ENCODE measurements around the gene NEK6. TPM values are rescaled to one million over a fixed set of nuclear protein-coding genes. Genes with fewer than 3 reads are reported as not detected.

The NEK6 gene
- total RNA-seq, 6 experiments from 2014 or later: 61.6 to 128 (median 67.5) TPM

DNA sequence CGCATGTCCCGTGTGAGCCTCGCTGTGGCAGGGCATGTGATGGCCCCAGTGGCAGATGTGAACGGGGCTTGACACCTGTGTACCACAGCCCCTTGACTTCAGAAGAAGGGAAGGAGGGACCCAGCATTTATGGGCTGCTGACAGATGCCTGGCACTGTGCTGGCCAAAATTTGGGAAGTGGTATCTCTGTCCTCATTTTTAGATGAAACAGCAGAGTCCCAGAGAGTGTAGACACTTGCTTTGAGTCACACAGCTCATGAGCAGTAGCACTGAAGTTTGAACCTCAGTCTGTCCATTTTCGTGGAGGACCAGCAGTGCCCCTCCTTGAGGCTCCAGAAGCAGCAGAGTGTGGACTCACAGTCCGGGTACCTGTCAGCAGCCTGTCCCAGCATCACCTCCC lies 16.5 kb downstream of the NEK6 start:
- DNase-seq: no peak
- no peak overlapping the region for H3K27ac ChIP-seq
- TF ChIP-seq POLR2A (IDR thresholded peaks at IDR 0.05): no peak
- TF ChIP-seq, protein P1, sequence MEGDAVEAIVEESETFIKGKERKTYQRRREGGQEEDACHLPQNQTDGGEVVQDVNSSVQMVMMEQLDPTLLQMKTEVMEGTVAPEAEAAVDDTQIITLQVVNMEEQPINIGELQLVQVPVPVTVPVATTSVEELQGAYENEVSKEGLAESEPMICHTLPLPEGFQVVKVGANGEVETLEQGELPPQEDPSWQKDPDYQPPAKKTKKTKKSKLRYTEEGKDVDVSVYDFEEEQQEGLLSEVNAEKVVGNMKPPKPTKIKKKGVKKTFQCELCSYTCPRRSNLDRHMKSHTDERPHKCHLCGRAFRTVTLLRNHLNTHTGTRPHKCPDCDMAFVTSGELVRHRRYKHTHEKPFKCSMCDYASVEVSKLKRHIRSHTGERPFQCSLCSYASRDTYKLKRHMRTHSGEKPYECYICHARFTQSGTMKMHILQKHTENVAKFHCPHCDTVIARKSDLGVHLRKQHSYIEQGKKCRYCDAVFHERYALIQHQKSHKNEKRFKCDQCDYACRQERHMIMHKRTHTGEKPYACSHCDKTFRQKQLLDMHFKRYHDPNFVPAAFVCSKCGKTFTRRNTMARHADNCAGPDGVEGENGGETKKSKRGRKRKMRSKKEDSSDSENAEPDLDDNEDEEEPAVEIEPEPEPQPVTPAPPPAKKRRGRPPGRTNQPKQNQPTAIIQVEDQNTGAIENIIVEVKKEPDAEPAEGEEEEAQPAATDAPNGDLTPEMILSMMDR (IDR thresholded peaks at IDR 0.05): no peak
- ATAC-seq: no peak
- H3K4me3 ChIP-seq: no peak overlapping the region
- H3K36me3 ChIP-seq: no peaks in the 10 kb centered on the region
- 60% methylated on average over 1 of the region's 6 CpGs for WGBS (ENCODE audit: insufficient coverage, low coverage, low lambda C conversion rate, missing lambda C conversion rate)
- intact Hi-C loops (cut with DNase I): loop anchor here (10.0 kb wide), 1 partner anchor 49 kb away; no protein-coding TSS in a partner anchor
- H3K9me3 ChIP-seq: no peaks in the 10 kb centered on the region
- peaks cover 0 to 48% (median 20%) of the 10 kb centered on the region in 4 donors for H3K4me1 ChIP-seq
- no peaks in the 10 kb centered on the region for H3K27me3 ChIP-seq

GRCh38 chr9:124274738-124275137 lies 17.0 kb downstream of the NEK6 start:
- Histone ChIP-seq H3K27ac (no peak overlapping the region), H3K9me3 (no peaks in the 10 kb centered on the region), H3K4me3 (no peak overlapping the region), H3K4me1 (peaks cover 0 to 48% (median 21%) of the 10 kb centered on the region in 4 donors), H3K36me3 (no peaks in the 10 kb centered on the region), H3K27me3 (no peaks in the 10 kb centered on the region)
- WGBS (ENCODE audit: insufficient coverage, low coverage, low lambda C conversion rate, missing lambda C conversion rate): 92% methylated on average over 2 of the region's 7 CpGs
- TF ChIP-seq, protein P1 (IDR thresholded peaks at IDR 0.05): no peak
- no peak for TF ChIP-seq POLR2A (IDR thresholded peaks at IDR 0.05)
- DNase-seq (no peak), ATAC-seq (no peak)
- intact Hi-C loops (cut with DNase I): loop anchor here (10.0 kb wide), 1 partner anchor 50 kb away; no protein-coding TSS in a partner anchor

DNA sequence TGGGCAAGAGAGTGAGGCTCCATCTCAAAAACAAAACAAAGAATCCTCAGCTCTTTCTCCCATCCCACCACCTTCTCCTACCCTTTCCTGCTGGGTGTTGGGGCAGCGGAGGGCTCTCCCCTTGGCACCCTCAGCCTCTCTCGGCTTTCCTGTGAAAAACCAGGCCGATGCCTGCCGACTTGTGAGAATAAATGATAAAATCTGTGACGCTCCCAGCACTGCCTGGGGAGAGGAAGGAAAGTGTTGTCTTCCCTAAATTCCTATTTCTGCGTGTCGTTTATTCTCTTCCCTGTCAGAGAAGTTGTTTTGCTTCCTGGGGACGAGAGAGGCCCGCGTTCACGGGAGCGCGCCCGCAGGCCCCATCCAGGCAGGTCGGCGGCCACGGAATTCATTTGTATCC lies 19.7 kb downstream of the NEK6 start:
- H3K27me3 ChIP-seq: no peaks in the 10 kb centered on the region
- ATAC-seq: no peak
- intact Hi-C loops (cut with DNase I): loop anchor here (10.0 kb wide), 1 partner anchor 53 kb away; no protein-coding TSS in a partner anchor
- TF ChIP-seq, protein P1 (IDR thresholded peaks at IDR 0.05): no peak
- no peak for TF ChIP-seq POLR2A (IDR thresholded peaks at IDR 0.05)
- no peaks in the 10 kb centered on the region for H3K36me3 ChIP-seq
- DNase-seq: no peak
- H3K4me1 ChIP-seq: peaks cover 0 to 46% (median 28%) of the 10 kb centered on the region in 4 donors
- H3K9me3 ChIP-seq: no peaks in the 10 kb centered on the region
- WGBS (ENCODE audit: insufficient coverage, low coverage, low lambda C conversion rate, missing lambda C conversion rate): 78% methylated on average over 15 of the region's 17 CpGs
- no peak overlapping the region for H3K27ac ChIP-seq
- no peak overlapping the region for H3K4me3 ChIP-seq

DNA sequence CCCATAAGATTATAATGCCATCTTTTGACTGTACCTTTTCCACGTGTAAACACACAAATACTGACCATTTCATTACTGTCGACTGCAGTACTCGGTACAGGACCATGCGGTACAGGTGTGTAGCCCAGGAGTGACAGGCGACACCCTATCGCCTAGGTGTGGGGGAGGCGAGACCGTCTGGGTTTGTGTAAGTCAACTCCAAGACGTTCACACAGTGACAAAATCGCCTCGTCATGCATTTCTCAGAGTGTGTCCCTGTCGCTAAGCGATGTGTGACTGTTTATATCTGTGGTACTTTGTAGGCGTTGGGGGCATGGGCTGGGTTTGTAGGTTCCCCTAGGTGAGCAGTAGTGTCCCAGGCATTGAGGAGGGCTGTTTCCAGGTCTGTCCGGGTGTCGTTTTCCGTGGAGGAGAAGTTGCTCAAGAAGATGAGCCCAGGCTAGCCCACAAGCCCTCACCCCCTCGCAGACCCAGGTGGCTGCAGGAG lies 20.3 kb downstream of the NEK6 start:
- no peaks in the 10 kb centered on the region for H3K9me3 ChIP-seq
- H3K4me1 ChIP-seq: peaks cover 0 to 46% (median 31%) of the 10 kb centered on the region in 4 donors
- TF ChIP-seq, protein P1 (IDR thresholded peaks at IDR 0.05): no peak
- TF ChIP-seq POLR2A (IDR thresholded peaks at IDR 0.05): no peak
- H3K27me3 ChIP-seq: no peaks in the 10 kb centered on the region
- H3K27ac ChIP-seq: no peak overlapping the region
- DNase-seq (no peak), ATAC-seq (no peak)
- no peaks in the 10 kb centered on the region for H3K36me3 ChIP-seq
- intact Hi-C loops (cut with DNase I): loop anchor here (10.0 kb wide), 1 partner anchor 53 kb away; no protein-coding TSS in a partner anchor
- WGBS (ENCODE audit: insufficient coverage, low coverage, low lambda C conversion rate, missing lambda C conversion rate): 60% methylated on average over 2 of the region's 18 CpGs
- H3K4me3 ChIP-seq: no peak overlapping the region
